H9 (cell line): ENCODE results near the gene ARAF. TPM values are rescaled to one million over a fixed set of nuclear protein-coding genes. Genes with fewer than 3 reads are reported as not detected.

ENCODE experiments used
- DNase-seq: peaks from one replicate; pipeline ENCODE4 v3.0.0-alpha.2; 2017
- H2AFZ ChIP-seq: one replicate; pipeline ENCODE4 v1.6.1; 2013; ENCODE audit warnings: mild to moderate bottlenecking, low read length, control low read depth, moderate library complexity
- H2AK5ac ChIP-seq: 2 replicates; pipeline ENCODE4 v1.6.1; 2013; ENCODE audit warnings: low read length, control low read depth, mixed read lengths; ENCODE audit not compliant: insufficient read length
- H2BK120ac ChIP-seq: one replicate; pipeline ENCODE4 v1.6.1; 2013; ENCODE audit warnings: low read depth, mild to moderate bottlenecking, low read length, control low read depth, inconsistent platforms; ENCODE audit not compliant: poor library complexity, severe bottlenecking
- H2BK12ac ChIP-seq: 2 replicates; pipeline ENCODE4 v1.6.1; 2013; ENCODE audit warnings: low read length, control low read depth, mixed read lengths, low read depth; ENCODE audit not compliant: insufficient read length
- H2BK15ac ChIP-seq: 2 replicates; pipeline ENCODE4 v1.6.1; 2013; ENCODE audit warnings: low read depth, low read length, control low read depth
- H2BK20ac ChIP-seq: one replicate; pipeline ENCODE4 v1.6.1; 2013; ENCODE audit warnings: low read depth, mild to moderate bottlenecking, low read length, control low read depth, inconsistent platforms; ENCODE audit not compliant: poor library complexity, severe bottlenecking
- H2BK5ac ChIP-seq: 2 replicates; pipeline ENCODE4 v1.6.1; 2013; ENCODE audit warnings: low read length, control low read depth, mixed read lengths; ENCODE audit not compliant: insufficient read length
- H3K14ac ChIP-seq: 2 replicates; pipeline ENCODE4 v1.6.1; 2013; ENCODE audit warnings: low read length, control low read depth; ENCODE audit not compliant: insufficient read depth
- H3K18ac ChIP-seq: 2 replicates; pipeline ENCODE4 v1.6.1; 2013; ENCODE audit warnings: low read depth, mild to moderate bottlenecking, mixed read lengths, low read length, control low read depth; ENCODE audit not compliant: insufficient read length
- H3K23ac ChIP-seq: 2 replicates; pipeline ENCODE4 v1.6.1; 2013; ENCODE audit warnings: low read length, control low read depth, mixed read lengths, low read depth; ENCODE audit not compliant: insufficient read length
- H3K23me2 ChIP-seq: 2 replicates; pipeline ENCODE4 v1.6.1; 2013; ENCODE audit warnings: low read depth, mild to moderate bottlenecking, mixed read lengths, low read length, control low read depth; ENCODE audit not compliant: insufficient read length, poor library complexity, severe bottlenecking
- H3K27ac ChIP-seq: 2 replicates; pipeline ENCODE4 v1.5.1; 2013; ENCODE audit warnings: low read length, control low read depth, mixed read lengths, low read depth; ENCODE audit not compliant: insufficient read length
- H3K27me3 ChIP-seq: 2 replicates; pipeline ENCODE4 v1.6.1; 2013; ENCODE audit warnings: low read length, control low read depth, inconsistent platforms; ENCODE audit not compliant: insufficient read depth
- H3K4ac ChIP-seq: 2 replicates; pipeline ENCODE4 v1.6.1; 2013; ENCODE audit warnings: low read depth, mild to moderate bottlenecking, control low read depth, inconsistent platforms, low read length, moderate library complexity
- H3K4me1 ChIP-seq: 2 replicates; pipeline ENCODE4 v1.6.1; 2013; ENCODE audit warnings: low read length, control low read depth, inconsistent platforms; ENCODE audit not compliant: insufficient read depth
- H3K4me2 ChIP-seq: 2 replicates; pipeline ENCODE4 v1.6.1; 2013; ENCODE audit warnings: low read length, control low read depth, mixed read lengths; ENCODE audit not compliant: insufficient read length, insufficient read depth
- H3K56ac ChIP-seq: 2 replicates; pipeline ENCODE4 v1.6.1; 2013; ENCODE audit warnings: low read depth, mild to moderate bottlenecking, mixed read lengths, low read length, control low read depth; ENCODE audit not compliant: insufficient read length
- H3K79me1 ChIP-seq: 2 replicates; pipeline ENCODE4 v1.6.1; 2013; ENCODE audit warnings: low read depth, mild to moderate bottlenecking, moderate library complexity, low read length, control low read depth, inconsistent platforms; ENCODE audit not compliant: insufficient read depth, poor library complexity, severe bottlenecking
- H3K79me2 ChIP-seq: 2 replicates; pipeline ENCODE4 v1.6.1; 2013; ENCODE audit warnings: low read length, control low read depth, inconsistent platforms; ENCODE audit not compliant: insufficient read depth
- H3K9ac ChIP-seq: 2 replicates; pipeline ENCODE4 v1.6.1; 2013; ENCODE audit warnings: low read length, control low read depth, mixed read lengths; ENCODE audit not compliant: insufficient read length; ENCODE audit errors: extremely low read depth
- H3K9me3 ChIP-seq: one replicate; pipeline ENCODE4 v1.6.1; 2013; ENCODE audit warnings: low read depth, low read length, inconsistent platforms; ENCODE audit not compliant: control insufficient read depth
- H3T11ph ChIP-seq: one replicate; pipeline ENCODE4 v1.6.1; 2013; ENCODE audit warnings: mild to moderate bottlenecking, low read length, control low read depth, inconsistent platforms
- H4K20me1 ChIP-seq: one replicate; pipeline ENCODE4 v1.6.1; 2013; ENCODE audit not compliant: control insufficient read depth, insufficient read length, insufficient read depth
- H4K5ac ChIP-seq: 2 replicates; pipeline ENCODE4 v1.6.1; 2013; ENCODE audit warnings: low read depth, mild to moderate bottlenecking, mixed read lengths, low read length, control low read depth; ENCODE audit not compliant: insufficient read length
- H4K8ac ChIP-seq: replicated peaks from 2 replicates; pipeline ENCODE4 v1.6.1; 2013; ENCODE audit warnings: low read length, control low read depth, mixed read lengths, low read depth; ENCODE audit not compliant: insufficient read length
- H4K91ac ChIP-seq: 2 replicates; pipeline ENCODE4 v1.6.1; 2013; ENCODE audit warnings: low read depth, mild to moderate bottlenecking, moderate library complexity, mixed read lengths, low read length, control low read depth; ENCODE audit not compliant: insufficient read length
- H3K27ac Mint-ChIP-seq, 3 experiments: 2 replicates in 2 of 3; 3 replicates in 1 of 3; pipeline ENCODE4 v1.8.0; 2020 to 2021; ENCODE audit warnings: mixed read lengths in 3 of 3, mild to moderate bottlenecking in 1 of 3, moderate library complexity in 1 of 3
- H3K27me3 Mint-ChIP-seq: 2 replicates; pipeline ENCODE4 v1.8.0; 2021; ENCODE audit warnings: low read depth, mild to moderate bottlenecking, moderate library complexity, mixed read lengths
- H3K36me3 Mint-ChIP-seq, 3 experiments: 2 replicates in 2 of 3; 3 replicates in 1 of 3; pipeline ENCODE4 v1.8.0; 2020 to 2021; ENCODE audit warnings: low read depth in 3 of 3, mixed read lengths in 3 of 3; ENCODE audit not compliant: insufficient read depth in 1 of 3
- H3K4me1 Mint-ChIP-seq, 2 experiments: 2 replicates each; pipeline ENCODE4 v1.8.0; 2020; ENCODE audit warnings: mixed read lengths in 2 of 2
- H3K4me3 Mint-ChIP-seq, 2 experiments: 2 replicates in 1 of 2; 3 replicates in 1 of 2; pipeline ENCODE4 v1.8.0; 2020 to 2021; ENCODE audit warnings: mild to moderate bottlenecking in 2 of 2, mixed read lengths in 2 of 2, moderate library complexity in 1 of 2
- H3K9me3 Mint-ChIP-seq, 2 experiments: 2 replicates in 1 of 2; 3 replicates in 1 of 2; pipeline ENCODE4 v1.8.0; 2020; ENCODE audit warnings: mild to moderate bottlenecking in 2 of 2, mixed read lengths in 2 of 2, moderate library complexity in 1 of 2
- CTCF ChIP-seq: fragments of 200-600 bp; sonication (generic); conservative IDR thresholded peaks from 3 replicates; pipeline ENCODE4 v1.8.0; 2021; ENCODE audit warnings: antibody characterized with exemption, mild to moderate bottlenecking
- WGBS: extraction: QIAGEN DNeasy Blood & Tissue Kit; methylation state at CpG from one replicate; pipeline ENCODE4 v1.1.7; 2013; ENCODE audit warnings: missing lambda C conversion rate, low lambda C conversion rate, mixed read lengths; ENCODE audit not compliant: insufficient read length; ENCODE audit errors: extremely low coverage; 5-methylcytosine and 5-hydroxymethylcytosine counted together
- total RNA-seq: library from RNA; stranded (reverse); gene quantifications from 2 replicates; pipeline ENCODE4 v1.2.1, GENCODE V29; 2021

The ARAF gene
- total RNA-seq, 1 experiment from 2014 or later: 48.1 TPM

DNA sequence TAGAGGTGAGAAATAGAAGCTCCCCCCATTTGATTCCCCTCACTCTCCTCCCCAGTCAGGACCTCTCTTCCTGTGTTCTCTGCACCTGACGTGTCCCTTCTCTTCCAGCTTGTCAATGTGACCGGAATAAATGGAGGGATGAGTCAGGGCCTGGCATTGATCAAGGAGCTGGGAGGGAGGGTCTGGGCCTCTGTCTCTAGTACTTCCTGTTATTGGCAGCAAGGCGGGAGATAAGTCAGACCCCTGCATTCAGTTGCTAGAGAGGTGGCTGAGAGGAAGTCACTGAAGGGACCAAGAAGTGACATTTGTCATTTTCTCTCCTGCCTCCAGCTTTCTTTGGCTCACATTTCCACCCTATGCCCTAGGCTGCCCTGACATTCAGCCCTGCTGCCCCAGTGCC is 42.9 kb upstream of the ARAF start:
- H3K27ac ChIP-seq: no peak overlapping the region
- WGBS: no CpG with 5 or more reads among the region's 3 CpGs

More for the DNA sequence above, 42.9 kb upstream of the ARAF start:
- H4K8ac ChIP-seq: no peak overlapping the region
- H3K27me3 Mint-ChIP-seq: peaks cover 3% of the 10 kb centered on the region
- TF ChIP-seq CTCF: no peak
- no peaks in the 10 kb centered on the region for H3K79me1 ChIP-seq
- H3K56ac ChIP-seq: no peak overlapping the region
- no peak overlapping the region for H4K5ac ChIP-seq
- no peak for DNase-seq
- no peak overlapping the region for H2BK15ac ChIP-seq
- peaks cover 5% of the 10 kb centered on the region in 2 experiments for H3K4me1 Mint-ChIP-seq
- H3T11ph ChIP-seq: no peak overlapping the region
- H3K79me2 ChIP-seq: no peaks in the 10 kb centered on the region
- peaks cover 0 to 12% (median 4%) of the 10 kb centered on the region in 3 experiments; a peak in 4 of 7 replicates for H3K36me3 Mint-ChIP-seq
- H3K14ac ChIP-seq: no peak overlapping the region
- no peak overlapping the region for H2BK5ac ChIP-seq
- H3K23me2 ChIP-seq: peaks cover 3% of the 10 kb centered on the region
- H3K4me1 ChIP-seq: no peaks in the 10 kb centered on the region
- H3K18ac ChIP-seq: no peak overlapping the region
- H3K4ac ChIP-seq: no peak overlapping the region
- no peak overlapping the region for H2BK12ac ChIP-seq
- no peak overlapping the region for H3K23ac ChIP-seq
- no peaks in the 10 kb centered on the region; the same call in 1 of the 2 replicates for H3K27me3 ChIP-seq
- H3K9me3 Mint-ChIP-seq: peaks cover 52 to 59% of the 10 kb centered on the region in 2 experiments
- no peak overlapping the region for H2BK20ac ChIP-seq
- no peak overlapping the region for H2AK5ac ChIP-seq
- no peak overlapping the region for H3K4me2 ChIP-seq
- H3K4me3 Mint-ChIP-seq: no peak overlapping the region
- H3K27ac Mint-ChIP-seq: no peak overlapping the region; a peak in 1 of 7 replicates
- no peak overlapping the region for H2BK120ac ChIP-seq
- H3K9ac ChIP-seq: no peak overlapping the region
- no peak overlapping the region for H2AFZ ChIP-seq
- H3K9me3 ChIP-seq: peaks cover 18% of the 10 kb centered on the region
- H4K20me1 ChIP-seq: no peaks in the 10 kb centered on the region
- H4K91ac ChIP-seq: no peak overlapping the region
